HG03135 (cell line): ENCODE measurements around the gene TNFRSF11A.

Experiments
- ATAC-seq: cut with Tn5 transposase; IDR thresholded peaks from one replicate; pipeline ENCODE4 v1.9.1; 2021; ENCODE audit warnings: mild to moderate bottlenecking, moderate library complexity; ENCODE audit not compliant: unreplicated experiment

Gene TNFRSF11A

DNA sequence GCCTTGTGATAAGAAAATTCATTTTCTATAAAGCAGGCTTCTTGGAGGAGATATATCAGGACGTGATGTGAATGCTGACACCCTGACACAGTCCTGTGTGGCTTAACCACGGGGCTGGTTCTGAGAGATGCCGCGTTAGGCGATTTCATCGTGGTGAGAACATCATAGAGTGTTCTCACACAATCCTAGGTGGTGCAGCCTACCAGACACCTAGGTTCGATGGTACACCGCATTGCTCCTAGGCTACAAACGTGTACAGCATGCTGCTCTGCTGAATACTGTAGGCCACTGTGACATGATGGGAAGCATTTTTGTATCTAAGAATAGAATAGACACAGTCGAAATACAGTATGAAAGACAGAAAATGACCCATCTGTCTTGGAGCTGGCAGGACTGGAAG lies 82.5 kb downstream of the TNFRSF11A start:
- ATAC-seq = no peak

DNA sequence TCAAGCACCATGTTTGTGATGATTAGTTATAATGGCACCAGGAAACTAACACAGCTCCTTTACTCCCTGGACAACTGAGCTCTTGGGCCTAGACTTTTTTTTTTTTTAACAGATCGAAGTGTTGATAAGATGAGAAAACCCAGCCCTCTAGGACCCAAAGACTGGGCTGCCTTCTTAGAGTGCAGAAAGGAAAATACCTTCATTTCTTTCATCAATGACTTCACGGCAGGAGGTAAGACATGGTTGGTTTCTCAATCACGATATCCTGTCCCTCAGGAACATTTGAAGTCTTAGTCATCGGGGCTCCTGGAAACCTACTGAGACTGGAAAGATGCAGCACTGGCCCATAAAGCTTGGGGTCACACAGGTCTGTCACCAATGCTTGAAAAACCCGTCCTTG lies 84.7 kb downstream of the TNFRSF11A start:
- no peak for ATAC-seq

DNA sequence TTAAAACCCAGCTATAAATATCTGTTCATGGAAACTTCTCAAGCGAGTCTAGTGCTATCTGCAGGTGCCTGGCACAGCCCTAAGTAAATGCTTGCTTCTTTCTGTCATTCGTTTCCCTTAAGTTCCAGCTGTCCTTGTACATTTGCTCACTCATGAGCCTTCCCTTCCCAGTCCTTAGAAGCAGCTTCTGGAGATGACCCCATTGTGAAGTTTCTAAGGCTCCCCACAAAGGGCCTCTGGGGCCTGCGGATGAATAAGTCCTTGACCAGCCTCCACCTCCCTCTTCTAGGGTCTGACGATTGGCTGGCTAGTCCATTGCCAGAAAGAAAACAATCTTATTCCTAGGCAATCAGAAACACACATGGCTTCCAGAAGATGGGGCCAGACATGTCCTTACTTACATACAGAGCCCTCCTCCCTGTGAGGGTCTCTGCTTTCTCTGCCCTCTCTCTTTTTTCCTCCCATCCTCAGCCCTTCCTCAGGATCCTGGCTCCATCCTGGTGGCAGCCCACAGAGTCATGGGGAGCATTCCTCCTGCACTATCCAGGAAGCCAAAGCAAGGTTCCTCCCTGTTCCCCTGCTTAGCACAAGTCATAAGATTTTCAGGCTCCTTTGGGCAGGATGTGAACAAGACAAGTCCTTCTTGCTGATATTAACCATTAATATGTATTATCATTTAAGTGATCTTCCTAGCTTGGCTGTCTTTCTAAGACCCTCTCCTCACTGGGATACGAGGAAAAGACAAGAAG lies 87.3 kb downstream of the TNFRSF11A start:
- no peak for ATAC-seq

DNA sequence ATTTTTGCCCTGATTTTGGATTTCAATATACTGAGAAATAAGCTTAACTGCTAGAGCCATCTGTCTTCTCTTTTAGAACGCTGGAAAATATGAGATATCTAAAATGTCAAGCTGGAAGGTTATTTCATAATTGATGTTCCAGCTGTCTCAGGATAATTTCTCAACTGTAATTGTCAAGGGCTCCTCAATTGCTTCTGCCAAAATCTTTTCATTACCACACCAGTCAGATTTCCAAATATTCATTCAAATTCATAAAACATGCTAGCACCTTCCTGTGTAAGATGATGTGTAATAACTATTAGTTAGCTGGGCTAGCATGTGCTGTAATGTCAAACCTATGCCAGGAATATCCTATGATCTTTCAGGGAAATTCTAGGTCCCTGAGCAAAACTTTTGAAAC lies 88.1 kb downstream of the TNFRSF11A start:
- no peak for ATAC-seq

GRCh38 chr18:62418258-62418657 lies 93.1 kb downstream of the TNFRSF11A start:
- ATAC-seq = no peak

GRCh38 chr18:62420151-62420512 lies 95.0 kb downstream of the TNFRSF11A start:
- no peak for ATAC-seq

- ATAC-seq = peak; percentile 96
Observed at GRCh38 chr18:62420513-62421209, 95.6 kb downstream of the TNFRSF11A start.

GRCh38 chr18:62425465-62426190 lies 100.5 kb downstream of the TNFRSF11A start:
- ATAC-seq = no peak

- ATAC-seq = no peak
Observed at GRCh38 chr18:62426191-62426488, 101.0 kb downstream of the TNFRSF11A start.

DNA sequence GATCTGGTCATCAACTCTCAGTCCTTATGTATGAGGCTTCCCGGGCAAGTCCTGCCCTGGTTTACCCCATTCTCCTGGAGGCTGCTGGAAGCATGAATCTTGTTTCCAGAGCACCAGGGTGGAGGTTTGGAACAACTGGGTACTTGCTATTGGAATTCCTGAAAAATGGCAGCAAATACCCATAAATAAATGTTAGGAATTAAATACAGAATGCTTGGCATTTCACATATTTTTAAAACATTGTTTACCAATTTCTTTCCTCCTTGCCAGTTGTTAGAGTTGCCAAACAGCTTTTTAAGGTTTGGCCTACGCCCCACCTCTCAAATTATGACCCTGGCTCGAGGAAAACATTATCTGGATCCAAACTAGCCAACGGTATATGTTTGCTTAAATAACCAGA lies 107.1 kb downstream of the TNFRSF11A start:
- no peak for ATAC-seq

DNA sequence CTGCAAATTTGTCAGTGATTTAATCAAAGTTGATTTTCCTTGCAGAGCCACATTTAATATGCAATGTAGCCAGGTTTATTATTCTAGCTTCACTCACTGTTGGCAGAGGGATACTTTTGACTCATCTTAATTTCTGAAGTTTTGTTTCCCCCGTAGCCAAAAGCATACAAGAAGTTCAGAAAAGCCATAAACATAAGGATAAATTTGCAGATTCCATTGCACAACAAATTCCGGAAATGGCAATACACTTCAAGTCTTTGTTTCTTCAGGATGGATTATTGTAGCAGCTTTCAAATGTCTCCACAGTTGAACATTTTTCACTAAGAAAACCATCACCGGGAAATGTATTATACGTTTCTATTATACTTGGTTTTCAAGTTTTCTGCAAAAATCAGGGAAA lies 109.7 kb downstream of the TNFRSF11A start:
- ATAC-seq = no peak

DNA sequence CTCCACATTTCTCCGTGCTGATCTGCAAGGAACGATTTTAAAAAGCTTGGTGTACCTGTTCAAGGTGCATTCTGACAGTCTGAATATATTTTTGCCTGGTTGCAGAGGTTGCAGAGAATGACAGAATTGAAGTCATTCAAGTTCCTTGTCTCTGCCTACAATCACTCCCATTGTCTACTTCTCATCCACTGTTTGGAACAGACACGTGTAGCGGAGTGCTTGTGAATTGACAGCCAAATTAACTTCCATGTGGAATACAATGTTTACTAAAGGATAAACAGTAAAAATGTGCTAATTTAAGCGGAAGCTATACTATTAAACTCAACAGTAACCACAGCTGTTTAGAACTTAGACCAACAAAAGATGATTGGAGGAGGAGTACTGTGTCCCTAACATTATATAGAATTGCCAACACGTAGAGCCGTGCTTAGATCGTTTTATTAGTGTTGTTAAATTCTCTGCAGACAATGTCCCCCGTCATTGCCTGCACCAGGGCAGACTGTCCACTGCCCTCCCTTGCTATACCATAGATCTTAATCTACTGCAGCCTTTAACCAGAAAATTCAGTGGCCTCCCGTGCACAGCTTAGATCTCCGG lies 110.4 kb downstream of the TNFRSF11A start:
- ATAC-seq = no peak

- ATAC-seq = no peak
Observed at GRCh38 chr18:62436636-62437234, 111.6 kb downstream of the TNFRSF11A start.

DNA sequence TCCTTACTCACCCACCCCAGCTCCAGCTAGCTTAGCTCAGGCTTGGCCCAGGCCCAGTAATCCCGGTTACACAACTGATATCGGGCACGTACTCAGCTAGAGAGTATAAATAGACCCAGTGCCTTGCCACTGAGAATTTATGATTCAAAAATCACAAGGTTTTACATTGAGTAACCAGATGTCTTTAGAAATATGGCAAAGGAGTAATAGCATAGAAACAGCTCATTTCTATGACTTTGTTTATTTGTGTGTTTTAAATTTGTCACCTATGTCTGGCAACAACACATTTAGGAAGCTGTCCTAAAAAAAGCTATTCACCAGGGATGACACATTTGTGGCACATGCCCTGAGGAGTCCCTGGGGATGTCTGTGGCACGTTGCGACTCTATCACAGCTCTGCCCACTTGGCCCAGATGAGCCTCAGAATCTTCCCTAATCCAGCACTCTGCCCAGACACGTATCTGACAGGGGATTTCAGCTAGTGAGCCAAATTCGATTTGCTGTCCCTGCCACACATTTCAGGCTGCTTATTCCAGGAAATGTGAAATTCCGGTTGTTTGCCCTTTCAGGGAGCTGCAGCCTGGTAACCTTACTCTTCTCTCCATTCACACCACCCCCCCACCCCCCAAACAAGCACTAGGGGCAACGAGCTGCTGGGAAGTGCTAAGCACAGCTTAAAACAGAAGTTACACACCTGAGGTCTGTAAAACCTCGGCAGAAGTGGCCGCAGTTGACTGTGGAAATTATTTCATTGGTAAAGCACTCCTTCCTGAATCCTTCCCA lies 112.3 kb downstream of the TNFRSF11A start:
- ATAC-seq = no peak

DNA sequence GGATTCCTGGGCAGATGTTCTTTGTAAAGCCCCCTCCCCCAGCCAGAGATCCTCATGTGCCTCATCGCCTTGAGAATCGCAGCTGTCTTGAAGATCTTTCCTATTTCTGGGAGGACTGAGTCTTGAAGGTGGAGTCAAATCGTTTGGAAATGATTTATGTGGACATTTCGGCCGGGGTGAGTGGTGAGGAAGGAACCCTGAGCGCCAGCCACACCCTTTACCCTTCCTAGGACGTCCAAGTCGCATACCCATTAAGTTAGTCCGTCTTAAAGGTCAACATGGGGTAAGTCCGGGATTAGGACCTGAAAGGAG lies 112.9 kb downstream of the TNFRSF11A start:
- no peak for ATAC-seq

DNA sequence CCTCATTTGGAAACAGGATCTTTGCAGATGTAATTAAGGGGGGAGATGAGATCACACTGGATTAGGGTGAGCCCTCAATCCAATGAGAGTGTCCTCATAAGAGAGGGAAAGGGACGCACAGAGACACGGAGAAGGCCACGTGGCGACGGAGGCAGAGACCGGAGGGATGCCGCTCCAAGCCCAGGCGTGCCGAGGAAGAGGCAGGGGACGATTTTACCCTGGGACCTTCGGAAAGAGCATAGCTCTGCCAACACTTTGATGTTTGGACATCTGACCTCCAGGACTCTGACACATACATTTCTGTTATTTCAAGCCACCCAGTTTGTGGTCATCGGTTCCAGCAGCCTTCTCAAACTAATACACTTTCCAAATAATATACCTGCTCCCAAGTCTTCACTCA lies 113.3 kb downstream of the TNFRSF11A start:
- no peak for ATAC-seq

- ATAC-seq = no peak
Observed at GRCh38 chr18:62438866-62439265, 113.8 kb downstream of the TNFRSF11A start.
